A673 (cell line): ENCODE measurements around the gene PRR35.

Source experiments
- EZH2 ChIP-seq: fragments of 200-600 bp; sonication (generic); IDR thresholded peaks from 2 replicates; pipeline ENCODE4 v1.6.1; 2017; ENCODE audit warnings: borderline replicate concordance, low read depth, mild to moderate bottlenecking, mixed read lengths, antibody characterized with exemption, low read length; ENCODE audit not compliant: poor library complexity, severe bottlenecking
- TF ChIP-seq, protein P1 (sequence below): fragments of 300-800, 200-600 bp; sonication (generic); conservative IDR thresholded peaks from 2 replicates; pipeline ENCODE4 v1.5.1; 2017; ENCODE audit warnings: low read depth, mild to moderate bottlenecking, antibody characterized with exemption, low read length, moderate library complexity, mixed read lengths

GRCh38 chr16:582218-582613, 22.0 kb downstream of the PRR35 start:
- TF ChIP-seq, protein P1, sequence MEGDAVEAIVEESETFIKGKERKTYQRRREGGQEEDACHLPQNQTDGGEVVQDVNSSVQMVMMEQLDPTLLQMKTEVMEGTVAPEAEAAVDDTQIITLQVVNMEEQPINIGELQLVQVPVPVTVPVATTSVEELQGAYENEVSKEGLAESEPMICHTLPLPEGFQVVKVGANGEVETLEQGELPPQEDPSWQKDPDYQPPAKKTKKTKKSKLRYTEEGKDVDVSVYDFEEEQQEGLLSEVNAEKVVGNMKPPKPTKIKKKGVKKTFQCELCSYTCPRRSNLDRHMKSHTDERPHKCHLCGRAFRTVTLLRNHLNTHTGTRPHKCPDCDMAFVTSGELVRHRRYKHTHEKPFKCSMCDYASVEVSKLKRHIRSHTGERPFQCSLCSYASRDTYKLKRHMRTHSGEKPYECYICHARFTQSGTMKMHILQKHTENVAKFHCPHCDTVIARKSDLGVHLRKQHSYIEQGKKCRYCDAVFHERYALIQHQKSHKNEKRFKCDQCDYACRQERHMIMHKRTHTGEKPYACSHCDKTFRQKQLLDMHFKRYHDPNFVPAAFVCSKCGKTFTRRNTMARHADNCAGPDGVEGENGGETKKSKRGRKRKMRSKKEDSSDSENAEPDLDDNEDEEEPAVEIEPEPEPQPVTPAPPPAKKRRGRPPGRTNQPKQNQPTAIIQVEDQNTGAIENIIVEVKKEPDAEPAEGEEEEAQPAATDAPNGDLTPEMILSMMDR: no peak
- no peak for TF ChIP-seq EZH2
